NCI-H345 treated with DMSO at 0.1 percent for 48 hours (cell line): ENCODE data around the gene KIAA0753.
"Not testable (repeated sequence)": the region's sequence is repeated elsewhere in the genome, so short reads cannot be mapped to it uniquely, and the experiment has no call there.

Experiments used
- DNase-seq: peaks from one replicate; lab custom pipeline; 2025; ENCODE audit not compliant: unreplicated experiment; lab: John Stamatoyannopoulos, UW

The KIAA0753 gene

GRCh38 chr17:6602141-6602540 lies 38.4 kb downstream of the KIAA0753 start:
- DNase-seq = no peak

- DNase-seq = no peak
Measured at GRCh38 chr17:6599364-6599763, 41.1 kb downstream of the KIAA0753 start.

- no peak for DNase-seq
Measured at GRCh38 chr17:6597727-6598126, 42.8 kb downstream of the KIAA0753 start.

GRCh38 chr17:6596941-6597340 lies 43.6 kb downstream of the KIAA0753 start:
- no peak for DNase-seq

GRCh38 chr17:6596511-6596910 lies 44.0 kb downstream of the KIAA0753 start:
- DNase-seq = no peak

GRCh38 chr17:6596081-6596480 lies 44.4 kb downstream of the KIAA0753 start:
- no peak for DNase-seq

GRCh38 chr17:6593371-6593770 lies 47.1 kb downstream of the KIAA0753 start:
- not testable (repeated sequence) for DNase-seq

GRCh38 chr17:6592173-6592572 lies 48.3 kb downstream of the KIAA0753 start:
- no peak for DNase-seq

GRCh38 chr17:6591599-6592158 lies 48.8 kb downstream of the KIAA0753 start:
- no peak for DNase-seq

GRCh38 chr17:6589266-6589946 lies 51.1 kb downstream of the KIAA0753 start:
- no peak for DNase-seq

GRCh38 chr17:6588165-6588564 lies 52.3 kb downstream of the KIAA0753 start:
- DNase-seq = no peak

- DNase-seq = no peak
Measured at GRCh38 chr17:6587310-6587709, 53.2 kb downstream of the KIAA0753 start.

GRCh38 chr17:6583411-6583810 lies 57.1 kb downstream of the KIAA0753 start:
- no peak for DNase-seq

- DNase-seq = no peak
Measured at GRCh38 chr17:6580625-6581024, 59.9 kb downstream of the KIAA0753 start.

- DNase-seq = no peak
Measured at GRCh38 chr17:6578491-6578890, 62.0 kb downstream of the KIAA0753 start.

- DNase-seq = no peak
Measured at GRCh38 chr17:6577686-6578263, 62.7 kb downstream of the KIAA0753 start.

GRCh38 chr17:6576038-6576785 lies 64.3 kb downstream of the KIAA0753 start:
- DNase-seq = no peak

GRCh38 chr17:6575596-6575988 lies 64.9 kb downstream of the KIAA0753 start:
- no peak for DNase-seq

GRCh38 chr17:6574687-6575595 lies 65.6 kb downstream of the KIAA0753 start:
- DNase-seq = no peak

- DNase-seq = no peak
Measured at GRCh38 chr17:6573982-6574686, 66.4 kb downstream of the KIAA0753 start.
